Measurements from ENCODE around the gene KCNJ18.
"Not testable (repeated sequence)": the region's sequence is repeated elsewhere in the genome, so short reads cannot be mapped to it uniquely, and the experiment has no call there.

KCNJ18 gene

GRCh38 chr17:21691883-21692703 is at the start of gene KCNJ18:
TSS of gene KCNJ18 (plus strand) at chr17:21692523. CDS start at chr17:21702787, 10,264 bp downstream.
- DNase-seq: not testable (repeated sequence)

- not testable (repeated sequence) for DNase-seq
These were observed 44.2 kb upstream of the KCNJ18 start for GRCh38 chr17:21648125-21648524.

- not testable (repeated sequence) for DNase-seq
These were observed 42.3 kb upstream of the KCNJ18 start for GRCh38 chr17:21650043-21650442.

- DNase-seq: not testable (repeated sequence)
These were observed 40.3 kb upstream of the KCNJ18 start for GRCh38 chr17:21652049-21652448.

- DNase-seq: not testable (repeated sequence)
These were observed 39.1 kb upstream of the KCNJ18 start for GRCh38 chr17:21653211-21653610.

GRCh38 chr17:21656518-21657309 is 35.6 kb upstream of the KCNJ18 start:
- DNase-seq: not testable (repeated sequence)

- DNase-seq: not testable (repeated sequence)
These were observed 32.7 kb upstream of the KCNJ18 start for GRCh38 chr17:21659635-21660034.

GRCh38 chr17:21661455-21661854 is 30.9 kb upstream of the KCNJ18 start:
- not testable (repeated sequence) for DNase-seq

GRCh38 chr17:21663166-21663565 is 29.2 kb upstream of the KCNJ18 start:
- DNase-seq: not testable (repeated sequence)

GRCh38 chr17:21663614-21664474 is 28.5 kb upstream of the KCNJ18 start:
- not testable (repeated sequence) for DNase-seq

GRCh38 chr17:21665171-21665570 is 27.2 kb upstream of the KCNJ18 start:
- DNase-seq: not testable (repeated sequence)

GRCh38 chr17:21665935-21666493 is 26.3 kb upstream of the KCNJ18 start:
- not testable (repeated sequence) for DNase-seq

GRCh38 chr17:21666711-21667412 is 25.5 kb upstream of the KCNJ18 start:
- DNase-seq: not testable (repeated sequence)

GRCh38 chr17:21667413-21668117 is 24.8 kb upstream of the KCNJ18 start:
- not testable (repeated sequence) for DNase-seq

- not testable (repeated sequence) for DNase-seq
These were observed 24.2 kb upstream of the KCNJ18 start for GRCh38 chr17:21668118-21668488.

- not testable (repeated sequence) for DNase-seq
These were observed 23.4 kb upstream of the KCNJ18 start for GRCh38 chr17:21668746-21669508.

- DNase-seq: not testable (repeated sequence)
These were observed 22.5 kb upstream of the KCNJ18 start for GRCh38 chr17:21669616-21670360.

- not testable (repeated sequence) for DNase-seq
These were observed 21.8 kb upstream of the KCNJ18 start for GRCh38 chr17:21670361-21671155.

- not testable (repeated sequence) for DNase-seq
These were observed 20.9 kb upstream of the KCNJ18 start for GRCh38 chr17:21671437-21671836.
